Measurements from ENCODE around the gene SH3RF3. TPM values are rescaled to one million over a fixed set of nuclear protein-coding genes. Genes with fewer than 3 reads are reported as not detected.

SH3RF3 gene
- total and polyA plus RNA-seq, 10 of the 15 experiments (the other 5 are each of a cell fraction or from before 2014, with no cell fraction given), result 0.08 to 8.8 (median 2.3) TPM

- ATAC-seq, result no peak
- TF ChIP-seq TARDBP (IDR thresholded peaks at IDR 0.05; ENCODE audit: borderline replicate concordance), result no peak
- no peak for TF ChIP-seq SMAD1 (IDR thresholded peaks at IDR 0.05; ENCODE audit: low read depth, partially characterized antibody)
- TF ChIP-seq, protein P1, sequence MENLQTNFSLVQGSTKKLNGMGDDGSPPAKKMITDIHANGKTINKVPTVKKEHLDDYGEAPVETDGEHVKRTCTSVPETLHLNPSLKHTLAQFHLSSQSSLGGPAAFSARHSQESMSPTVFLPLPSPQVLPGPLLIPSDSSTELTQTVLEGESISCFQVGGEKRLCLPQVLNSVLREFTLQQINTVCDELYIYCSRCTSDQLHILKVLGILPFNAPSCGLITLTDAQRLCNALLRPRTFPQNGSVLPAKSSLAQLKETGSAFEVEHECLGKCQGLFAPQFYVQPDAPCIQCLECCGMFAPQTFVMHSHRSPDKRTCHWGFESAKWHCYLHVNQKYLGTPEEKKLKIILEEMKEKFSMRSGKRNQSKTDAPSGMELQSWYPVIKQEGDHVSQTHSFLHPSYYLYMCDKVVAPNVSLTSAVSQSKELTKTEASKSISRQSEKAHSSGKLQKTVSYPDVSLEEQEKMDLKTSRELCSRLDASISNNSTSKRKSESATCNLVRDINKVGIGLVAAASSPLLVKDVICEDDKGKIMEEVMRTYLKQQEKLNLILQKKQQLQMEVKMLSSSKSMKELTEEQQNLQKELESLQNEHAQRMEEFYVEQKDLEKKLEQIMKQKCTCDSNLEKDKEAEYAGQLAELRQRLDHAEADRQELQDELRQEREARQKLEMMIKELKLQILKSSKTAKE (IDR thresholded peaks at IDR 0.05; ENCODE audit: low read depth, poor library complexity, severe bottlenecking), result no peak
- no peak for TF ChIP-seq ZNF687 (IDR thresholded peaks at IDR 0.05)
- TF ChIP-seq, protein P2, sequence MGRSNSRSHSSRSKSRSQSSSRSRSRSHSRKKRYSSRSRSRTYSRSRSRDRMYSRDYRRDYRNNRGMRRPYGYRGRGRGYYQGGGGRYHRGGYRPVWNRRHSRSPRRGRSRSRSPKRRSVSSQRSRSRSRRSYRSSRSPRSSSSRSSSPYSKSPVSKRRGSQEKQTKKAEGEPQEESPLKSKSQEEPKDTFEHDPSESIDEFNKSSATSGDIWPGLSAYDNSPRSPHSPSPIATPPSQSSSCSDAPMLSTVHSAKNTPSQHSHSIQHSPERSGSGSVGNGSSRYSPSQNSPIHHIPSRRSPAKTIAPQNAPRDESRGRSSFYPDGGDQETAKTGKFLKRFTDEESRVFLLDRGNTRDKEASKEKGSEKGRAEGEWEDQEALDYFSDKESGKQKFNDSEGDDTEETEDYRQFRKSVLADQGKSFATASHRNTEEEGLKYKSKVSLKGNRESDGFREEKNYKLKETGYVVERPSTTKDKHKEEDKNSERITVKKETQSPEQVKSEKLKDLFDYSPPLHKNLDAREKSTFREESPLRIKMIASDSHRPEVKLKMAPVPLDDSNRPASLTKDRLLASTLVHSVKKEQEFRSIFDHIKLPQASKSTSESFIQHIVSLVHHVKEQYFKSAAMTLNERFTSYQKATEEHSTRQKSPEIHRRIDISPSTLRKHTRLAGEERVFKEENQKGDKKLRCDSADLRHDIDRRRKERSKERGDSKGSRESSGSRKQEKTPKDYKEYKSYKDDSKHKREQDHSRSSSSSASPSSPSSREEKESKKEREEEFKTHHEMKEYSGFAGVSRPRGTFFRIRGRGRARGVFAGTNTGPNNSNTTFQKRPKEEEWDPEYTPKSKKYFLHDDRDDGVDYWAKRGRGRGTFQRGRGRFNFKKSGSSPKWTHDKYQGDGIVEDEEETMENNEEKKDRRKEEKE (IDR thresholded peaks at IDR 0.05), result no peak
- no peak for TF ChIP-seq NBN (IDR thresholded peaks at IDR 0.05)
- TF ChIP-seq, protein P3, sequence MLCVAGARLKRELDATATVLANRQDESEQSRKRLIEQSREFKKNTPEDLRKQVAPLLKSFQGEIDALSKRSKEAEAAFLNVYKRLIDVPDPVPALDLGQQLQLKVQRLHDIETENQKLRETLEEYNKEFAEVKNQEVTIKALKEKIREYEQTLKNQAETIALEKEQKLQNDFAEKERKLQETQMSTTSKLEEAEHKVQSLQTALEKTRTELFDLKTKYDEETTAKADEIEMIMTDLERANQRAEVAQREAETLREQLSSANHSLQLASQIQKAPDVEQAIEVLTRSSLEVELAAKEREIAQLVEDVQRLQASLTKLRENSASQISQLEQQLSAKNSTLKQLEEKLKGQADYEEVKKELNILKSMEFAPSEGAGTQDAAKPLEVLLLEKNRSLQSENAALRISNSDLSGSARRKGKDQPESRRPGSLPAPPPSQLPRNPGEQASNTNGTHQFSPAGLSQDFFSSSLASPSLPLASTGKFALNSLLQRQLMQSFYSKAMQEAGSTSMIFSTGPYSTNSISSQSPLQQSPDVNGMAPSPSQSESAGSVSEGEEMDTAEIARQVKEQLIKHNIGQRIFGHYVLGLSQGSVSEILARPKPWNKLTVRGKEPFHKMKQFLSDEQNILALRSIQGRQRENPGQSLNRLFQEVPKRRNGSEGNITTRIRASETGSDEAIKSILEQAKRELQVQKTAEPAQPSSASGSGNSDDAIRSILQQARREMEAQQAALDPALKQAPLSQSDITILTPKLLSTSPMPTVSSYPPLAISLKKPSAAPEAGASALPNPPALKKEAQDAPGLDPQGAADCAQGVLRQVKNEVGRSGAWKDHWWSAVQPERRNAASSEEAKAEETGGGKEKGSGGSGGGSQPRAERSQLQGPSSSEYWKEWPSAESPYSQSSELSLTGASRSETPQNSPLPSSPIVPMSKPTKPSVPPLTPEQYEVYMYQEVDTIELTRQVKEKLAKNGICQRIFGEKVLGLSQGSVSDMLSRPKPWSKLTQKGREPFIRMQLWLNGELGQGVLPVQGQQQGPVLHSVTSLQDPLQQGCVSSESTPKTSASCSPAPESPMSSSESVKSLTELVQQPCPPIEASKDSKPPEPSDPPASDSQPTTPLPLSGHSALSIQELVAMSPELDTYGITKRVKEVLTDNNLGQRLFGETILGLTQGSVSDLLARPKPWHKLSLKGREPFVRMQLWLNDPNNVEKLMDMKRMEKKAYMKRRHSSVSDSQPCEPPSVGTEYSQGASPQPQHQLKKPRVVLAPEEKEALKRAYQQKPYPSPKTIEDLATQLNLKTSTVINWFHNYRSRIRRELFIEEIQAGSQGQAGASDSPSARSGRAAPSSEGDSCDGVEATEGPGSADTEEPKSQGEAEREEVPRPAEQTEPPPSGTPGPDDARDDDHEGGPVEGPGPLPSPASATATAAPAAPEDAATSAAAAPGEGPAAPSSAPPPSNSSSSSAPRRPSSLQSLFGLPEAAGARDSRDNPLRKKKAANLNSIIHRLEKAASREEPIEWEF (IDR thresholded peaks at IDR 0.05; ENCODE audit: insufficient replicate concordance, low read depth, low read length), result no peak
- TF ChIP-seq RUNX3 (IDR thresholded peaks at IDR 0.05; ENCODE audit: low read length), result no peak
- no peak for TF ChIP-seq CREM (IDR thresholded peaks at IDR 0.05; ENCODE audit: low read depth)
- TF ChIP-seq TCF7 (IDR thresholded peaks at IDR 0.05; ENCODE audit: borderline replicate concordance), result no peak
These were observed 270.1 kb downstream of the SH3RF3 start for GRCh38 chr2:109399066-109399465.

More at GRCh38 chr2:109399066-109399465, 270.1 kb downstream of the SH3RF3 start:
- CTCF ChIA-PET, result no interaction called here
- no peaks in the 10 kb centered on the region for H4K20me1 ChIP-seq (ENCODE audit: control insufficient read depth, insufficient read depth)
- RAD21 ChIA-PET (ENCODE audit: unreplicated experiment), result no interaction called here
- H3K79me2 ChIP-seq (ENCODE audit: control insufficient read depth, insufficient read depth, low read length), result no peaks in the 10 kb centered on the region
- H3K27ac ChIP-seq (ENCODE audit: control insufficient read depth, insufficient read depth), result no peak overlapping the region
- DNase-seq (ENCODE audit: low read depth, low spot score) (no peak), FAIRE-seq (no peak)
- SMC1A ChIA-PET (ENCODE audit: uncharacterized antibody, unreplicated experiment), result interaction anchor here (0.7 to 0.9 kb wide), 2 partner anchors 103 to 111 kb away, joined by 3 read pairs; no protein-coding TSS in a partner anchor
- no peak overlapping the region for H3K4me3 ChIP-seq
- H3K4me2 ChIP-seq (ENCODE audit: control insufficient read depth, insufficient read depth), result no peak overlapping the region
- POLR2A ChIA-PET, result no interaction called here
- in situ Hi-C loops (cut with MboI) (no loop called here), intact Hi-C loops (cut with micrococcal nuclease; ENCODE audit: unreplicated experiment) (loop anchor here (2.0 to 5.0 kb wide), 3 partner anchors 56 to 272 kb away; partner anchors contain the start of gene SH3RF3)
- no peaks in the 10 kb centered on the region; the same call in none of the 2 replicates for H3K4me1 ChIP-seq (ENCODE audit: control insufficient read depth, insufficient read depth, low read length)
- no peak overlapping the region for H3K9ac ChIP-seq (ENCODE audit: control insufficient read depth, insufficient read depth, low read length)
- BruUV-seq (replicated peaks), result no TSS peak
- no peaks in the 10 kb centered on the region for H3K27me3 ChIP-seq (replicated peaks in 1 of 2; ENCODE audit: control insufficient read depth in 2 of 2, insufficient read depth in 2 of 2, low read length in 1 of 2)
- whole genome bisulfite sequencing (ENCODE audit: insufficient coverage, insufficient replicate concordance, low lambda C conversion rate, missing lambda C conversion rate), result 27% methylated on average over 6 of the region's 6 CpGs
- no peaks in the 10 kb centered on the region for H3K36me3 ChIP-seq (ENCODE audit: control insufficient read depth in 2 of 2, insufficient read depth in 2 of 2, low read length in 1 of 2)
- H3K9me3 ChIP-seq (replicated peaks; ENCODE audit: control insufficient read depth, insufficient read depth, low read length), result no peaks in the 10 kb centered on the region
- no peak overlapping the region for H2AFZ ChIP-seq (ENCODE audit: control insufficient read depth, low read depth, low read length)

All from GM12878 (cell line).